GM19452 (cell line): ENCODE results near the gene CLDN5.
A peak's percentile ranks its signal among the peaks of the same experiment; 100 is the strongest.

Experiments
- ATAC-seq: cut with Tn5 transposase; IDR thresholded peaks from one replicate; pipeline ENCODE4 v1.9.1; 2021; ENCODE audit not compliant: unreplicated experiment

Gene CLDN5

GRCh38 chr22:19483481-19484244 lies 40.5 kb downstream of the CLDN5 start:
- no peak for ATAC-seq

- no peak for ATAC-seq
Observed at GRCh38 chr22:19482297-19482696, 41.9 kb downstream of the CLDN5 start.

- no peak for ATAC-seq
Observed at GRCh38 chr22:19480789-19481188, 43.4 kb downstream of the CLDN5 start.

- no peak for ATAC-seq
Observed at GRCh38 chr22:19480173-19480568, 44.0 kb downstream of the CLDN5 start.

- peak; percentile 80 for ATAC-seq
Observed at GRCh38 chr22:19479355-19480172, 44.6 kb downstream of the CLDN5 start, which contains the start of gene CDC45. Gene CDC45, plus strand, starts transcription at chr22:19479920. Its CDS starts 49 bp downstream, at chr22:19479969.

- ATAC-seq = peak; percentile 53
Observed at GRCh38 chr22:19478901-19479354, 45.3 kb downstream of the CLDN5 start, which contains the start of gene UFD1. Gene UFD1, minus strand, starts transcription at chr22:19479193. Its CDS starts 108 bp downstream, at chr22:19479085.

GRCh38 chr22:19478045-19478900 lies 45.9 kb downstream of the CLDN5 start:
- ATAC-seq = no peak

GRCh38 chr22:19477321-19478044 lies 46.7 kb downstream of the CLDN5 start:
- no peak for ATAC-seq

GRCh38 chr22:19476023-19476422 lies 48.2 kb downstream of the CLDN5 start:
- ATAC-seq = no peak

GRCh38 chr22:19473578-19473977 lies 50.6 kb downstream of the CLDN5 start:
- no peak for ATAC-seq
